HCT116 (cell line): ENCODE data around the gene TBC1D1. TPM values are rescaled to one million over a fixed set of nuclear protein-coding genes. Genes with fewer than 3 reads are reported as not detected.

ENCODE experiments used
- ATAC-seq: fragments of 200-7000 bp; cut with Tn5 transposase; 2 replicates; pipeline ENCODE4 v1.9.1; 2020; ENCODE audit warnings: mild to moderate bottlenecking, moderate library complexity
- BruUV-seq: library from RNA; stranded (reverse); fragments of 400-500 nt; replicated peaks from 2 replicates; lab custom pipeline; 2021; lab: Mats Ljungman, UMichigan
- CTCF ChIA-PET: fragments of 300-600 bp; sonication (Branson Sonifier 250); formaldehyde crosslinking; loops from one replicate; lab custom pipeline; 2021; ENCODE audit warnings: antibody characterized with exemption; lab: Charles Lee
- POLR2A ChIA-PET: fragments of 300-600, 350-600 bp; sonication (Branson Sonifier 250); formaldehyde crosslinking; loops from one replicate; lab custom pipeline; 2021; ENCODE audit warnings: antibody characterized with exemption; lab: Charles Lee
- RAD21 ChIA-PET, 2 experiments: fragments of 300-600 bp; sonication (Branson Sonifier 250); formaldehyde crosslinking; loops; one replicate each; lab custom pipeline; 2023; ENCODE audit warnings: low total read pairs in 2 of 2; ENCODE audit not compliant: uncharacterized antibody in 2 of 2, unreplicated experiment in 2 of 2, low non-redundant PET in 1 of 2; lab: Charles Lee
- DNase-seq: peaks from one replicate; pipeline ENCODE4 v3.0.0-alpha.2; 2010; ENCODE audit warnings: low read depth, low spot score
- H2AFZ ChIP-seq: fragments of 200-600 bp; shearing (Covaris generic), sonication (generic); 2 replicates; pipeline ENCODE4 v1.6.1; 2017; ENCODE audit warnings: low read depth, mixed run types, mixed read lengths, antibody characterized with exemption, low read length; ENCODE audit not compliant: poor library complexity, severe bottlenecking
- H3K27ac ChIP-seq: 2 replicates; pipeline ENCODE4 v1.5.1; 2012; ENCODE audit warnings: low read depth, low read length
- H3K27me3 ChIP-seq: fragments of 200-600 bp; sonication (generic); 2 replicates; pipeline ENCODE4 v1.6.1; 2016; ENCODE audit warnings: mixed run types, low read length, mixed read lengths; ENCODE audit not compliant: insufficient read depth
- H3K36me3 ChIP-seq, 2 experiments: fragments of 200-500 bp in 1 of 2; fragments of 200-600 bp in 1 of 2; sonication (Bioruptor generic) in 1 of 2; sonication (generic) in 1 of 2; 2 replicates each; pipeline versions ENCODE4 v1.5.1 to v1.6.1; 2014 to 2016; ENCODE audit warnings: low read length in 2 of 2, inconsistent platforms in 1 of 2, mixed read lengths in 1 of 2, mixed run types in 1 of 2; ENCODE audit not compliant: insufficient read depth in 2 of 2, control insufficient read depth in 1 of 2
- H3K4me1 ChIP-seq, 2 experiments: fragments of 200-600 bp in 1 of 2; sonication (generic) in 1 of 2; 2 replicates each; pipeline versions ENCODE4 v1.5.1 to v1.6.1; 2012 to 2017; ENCODE audit warnings: low read length in 2 of 2, inconsistent platforms in 1 of 2, mild to moderate bottlenecking in 1 of 2, mixed read lengths in 1 of 2, mixed run types in 1 of 2, moderate library complexity in 1 of 2; ENCODE audit not compliant: insufficient read depth in 2 of 2, control insufficient read depth in 1 of 2
- H3K4me2 ChIP-seq: fragments of 200-600 bp; sonication (generic); 2 replicates; pipeline ENCODE4 v1.6.1; 2017; ENCODE audit warnings: mixed run types, low read length, mixed read lengths
- H3K4me3 ChIP-seq, 2 experiments: fragments of 200-600 bp in 1 of 2; sonication (generic) in 1 of 2; replicated peaks in 1 of 2; 2 replicates each; pipeline ENCODE4 v1.5.1; 2011 to 2016; ENCODE audit warnings: low read length in 2 of 2, control low read depth in 1 of 2, low read depth in 1 of 2, mild to moderate bottlenecking in 1 of 2, mixed read lengths in 1 of 2, mixed run types in 1 of 2
- H3K79me2 ChIP-seq: fragments of 200-600 bp; sonication (generic); 2 replicates; pipeline ENCODE4 v1.6.1; 2017; ENCODE audit warnings: mild to moderate bottlenecking, mixed run types, low read length, moderate library complexity, mixed read lengths; ENCODE audit not compliant: insufficient read depth
- H3K9ac ChIP-seq: fragments of 200-600 bp; sonication (generic); 2 replicates; pipeline ENCODE4 v1.6.1; 2016; ENCODE audit warnings: low read length, mixed read lengths
- H3K9me2 ChIP-seq: fragments of 200-600 bp; sonication (generic), shearing (Covaris generic); 2 replicates; pipeline ENCODE4 v1.6.1; 2017; ENCODE audit warnings: mixed run types, mild to moderate bottlenecking, moderate library complexity; ENCODE audit not compliant: insufficient read depth
- H3K9me3 ChIP-seq, 2 experiments: fragments of 200-500 bp in 1 of 2; fragments of 200-600 bp in 1 of 2; sonication (Bioruptor generic) in 1 of 2; sonication (generic) in 1 of 2; 2 replicates each; pipeline ENCODE4 v1.6.1; 2014 to 2017; ENCODE audit warnings: low read length in 2 of 2, mixed read lengths in 2 of 2, inconsistent platforms in 1 of 2, low read depth in 1 of 2, mild to moderate bottlenecking in 1 of 2, mixed run types in 1 of 2, moderate library complexity in 1 of 2; ENCODE audit not compliant: control insufficient read depth in 1 of 2, insufficient read depth in 1 of 2
- H4K20me1 ChIP-seq: fragments of 200-600 bp; sonication (generic), shearing (Covaris generic); 2 replicates; pipeline ENCODE4 v1.6.1; 2017; ENCODE audit warnings: mixed run types, mild to moderate bottlenecking, moderate library complexity; ENCODE audit not compliant: insufficient read depth
- ATF3 ChIP-seq: IDR thresholded peaks from 2 replicates; pipeline ENCODE4 v1.6.1; 2012
- CEBPB ChIP-seq: IDR thresholded peaks from 2 replicates; pipeline ENCODE4 v1.6.1; 2012; ENCODE audit warnings: low read depth
- EGR1 ChIP-seq: IDR thresholded peaks from 2 replicates; pipeline ENCODE4 v1.6.1; 2012; ENCODE audit warnings: low read depth
- ELF1 ChIP-seq: IDR thresholded peaks from 2 replicates; pipeline ENCODE4 v1.6.1; 2012; ENCODE audit warnings: low read depth, borderline replicate concordance
- EZH2phosphoT487 ChIP-seq: fragments of 200-600 bp; IDR thresholded peaks from 2 replicates; pipeline ENCODE4 v1.6.1; 2018; ENCODE audit warnings: antibody characterized with exemption, borderline replicate concordance
- FOSL1 ChIP-seq: IDR thresholded peaks from 2 replicates; pipeline ENCODE4 v1.6.1; 2012; ENCODE audit warnings: low read depth
- JUND ChIP-seq: IDR thresholded peaks from 2 replicates; pipeline ENCODE4 v1.6.1; 2012
- POLR2A ChIP-seq: IDR thresholded peaks from 2 replicates; pipeline ENCODE4 v1.7.0; 2011; ENCODE audit warnings: borderline replicate concordance; ENCODE audit not compliant: insufficient read depth, insufficient read length; ENCODE audit errors: extremely low read depth
- POLR2AphosphoS5 ChIP-seq: IDR thresholded peaks from 2 replicates; pipeline ENCODE4 v1.6.1; 2011; ENCODE audit warnings: mild to moderate bottlenecking, low read depth, low read length, moderate library complexity
- RAD21 ChIP-seq: IDR thresholded peaks from 2 replicates; pipeline ENCODE4 v1.6.1; 2012; ENCODE audit warnings: low read depth, mild to moderate bottlenecking
- REST ChIP-seq: IDR thresholded peaks from 2 replicates; pipeline ENCODE4 v1.6.1; 2012; ENCODE audit warnings: low read depth
- SP1 ChIP-seq: IDR thresholded peaks from 2 replicates; pipeline ENCODE4 v1.6.1; 2012; ENCODE audit warnings: low read depth
- SRF ChIP-seq: IDR thresholded peaks from 2 replicates; pipeline ENCODE4 v1.6.1; 2012; ENCODE audit warnings: low read depth
- TCF7L2 ChIP-seq: IDR thresholded peaks from 2 replicates; pipeline ENCODE4 v1.7.0; 2011; ENCODE audit warnings: borderline replicate concordance, inconsistent platforms; ENCODE audit not compliant: insufficient read depth, insufficient read length; ENCODE audit errors: extremely low read depth
- YY1 ChIP-seq: IDR thresholded peaks from 2 replicates; pipeline ENCODE4 v1.6.1; 2011; ENCODE audit warnings: low read length, low read depth, moderate library complexity, mild to moderate bottlenecking; ENCODE audit not compliant: insufficient replicate concordance; ENCODE audit errors: extremely low read depth
- ZBTB33 ChIP-seq: IDR thresholded peaks from 2 replicates; pipeline ENCODE4 v1.6.1; 2011; ENCODE audit warnings: mild to moderate bottlenecking, low read length, moderate library complexity; ENCODE audit not compliant: insufficient replicate concordance; ENCODE audit errors: extremely low read depth
- ZNF274 ChIP-seq: fragments of 200-500 bp; sonication (Bioruptor generic); IDR thresholded peaks from 2 replicates; pipeline ENCODE4 v1.6.1; 2014; ENCODE audit warnings: mild to moderate bottlenecking, low read depth, low read length, inconsistent platforms
- intact Hi-C: fragments of 100-400 bp; cut with micrococcal nuclease; formaldehyde crosslinking; loops from 2 replicates; pipeline ENCODE4 v1.10.0; 2022
- total RNA-seq: library from RNA; stranded (reverse); gene quantifications from one replicate; pipeline ENCODE4 v1.2.1, GENCODE V29; 2021; ENCODE audit not compliant: unreplicated experiment

Gene TBC1D1
- total RNA-seq, 1 experiment from 2014 or later: 82.7 TPM

GRCh38 chr4:38036548-38036947 is 145.7 kb downstream of the TBC1D1 start:
- intact Hi-C loops: loop anchor here (5.0 kb wide), 2 partner anchors 434 to 584 kb away; a partner anchor contains a TSS
- H3K27me3 ChIP-seq: no peaks in the 10 kb centered on the region
- DNase-seq (no peak), ATAC-seq (no peak)
- no peak overlapping the region for H3K4me2 ChIP-seq
- TF ChIP-seq SRF (no peak), RAD21 (no peak), EZH2phosphoT487 (no peak), SP1 (no peak), ZNF274 (no peak), ATF3 (no peak), ELF1 (no peak), POLR2A (no peak), TCF7L2 (no peak), POLR2AphosphoS5 (no peak), CEBPB (no peak), YY1 (no peak), FOSL1 (no peak), REST (no peak), JUND (no peak), EGR1 (no peak), ZBTB33 (no peak)
- H4K20me1 ChIP-seq: no peaks in the 10 kb centered on the region; the same call in 1 of the 2 replicates
- no peak overlapping the region for H3K27ac ChIP-seq
- no peak overlapping the region for H2AFZ ChIP-seq
- H3K79me2 ChIP-seq: no peaks in the 10 kb centered on the region
- H3K4me3 ChIP-seq: no peak overlapping the region
- POLR2A ChIA-PET: no interaction called here
- no peaks in the 10 kb centered on the region for H3K9me3 ChIP-seq
- RAD21 ChIA-PET: no interaction called here
- H3K9me2 ChIP-seq: no peaks in the 10 kb centered on the region
- CTCF ChIA-PET: interaction anchor here (1.7 kb wide), 1 partner anchor 435 kb away, joined by 7 read pairs; no protein-coding TSS in a partner anchor
- no peaks in the 10 kb centered on the region for H3K4me1 ChIP-seq
- H3K36me3 ChIP-seq: no peaks in the 10 kb centered on the region; a peak in 1 of 4 replicates
- no peak overlapping the region for H3K9ac ChIP-seq
- BruUV-seq: no TSS peak
